AG10803 (cell line): ENCODE results near the gene SLC8A3.
A peak's percentile ranks its signal among the peaks of the same experiment; 100 is the strongest.

ENCODE experiments used
- DNase-seq: peaks from one replicate; pipeline ENCODE4 v3.0.0; 2010; ENCODE audit warnings: low read depth
- H3K4me3 ChIP-seq: 2 replicates; pipeline ENCODE4 v1.5.1; 2011; ENCODE audit warnings: mild to moderate bottlenecking, low read length, control low read depth
- TF ChIP-seq, protein P1 (sequence below): conservative IDR thresholded peaks from 2 replicates; pipeline ENCODE4 v1.5.1; 2011; ENCODE audit warnings: mild to moderate bottlenecking, low read length, control low read depth, inconsistent platforms

Gene SLC8A3

DNA sequence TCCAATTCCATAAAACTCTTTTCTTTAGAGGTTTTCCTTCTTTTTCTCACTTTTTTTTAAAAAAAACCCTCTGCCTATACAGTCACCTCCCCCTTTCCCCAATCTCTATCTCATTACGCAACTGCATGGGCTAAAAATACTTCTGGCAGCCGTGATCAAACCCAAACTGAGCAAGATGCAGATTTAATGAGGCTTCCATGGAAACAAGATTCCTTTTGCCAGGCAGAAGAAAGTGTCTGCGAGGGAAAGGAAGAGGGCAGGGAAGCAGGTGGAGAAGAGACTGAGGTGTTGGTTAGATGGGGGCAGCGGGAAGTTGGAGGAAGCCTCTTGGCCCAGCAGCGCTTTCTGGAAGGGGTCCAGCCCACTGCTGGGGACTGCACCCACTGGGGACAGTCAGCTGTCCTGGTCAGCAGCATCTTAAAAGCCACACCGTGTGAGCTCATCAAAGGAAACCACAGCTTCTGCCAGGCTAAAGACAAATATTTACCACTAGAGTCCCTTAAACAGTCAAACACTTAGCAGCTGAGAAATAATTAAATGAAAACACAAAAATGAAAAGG lies 90.4 kb downstream of the SLC8A3 start:
- TF ChIP-seq, protein P1, sequence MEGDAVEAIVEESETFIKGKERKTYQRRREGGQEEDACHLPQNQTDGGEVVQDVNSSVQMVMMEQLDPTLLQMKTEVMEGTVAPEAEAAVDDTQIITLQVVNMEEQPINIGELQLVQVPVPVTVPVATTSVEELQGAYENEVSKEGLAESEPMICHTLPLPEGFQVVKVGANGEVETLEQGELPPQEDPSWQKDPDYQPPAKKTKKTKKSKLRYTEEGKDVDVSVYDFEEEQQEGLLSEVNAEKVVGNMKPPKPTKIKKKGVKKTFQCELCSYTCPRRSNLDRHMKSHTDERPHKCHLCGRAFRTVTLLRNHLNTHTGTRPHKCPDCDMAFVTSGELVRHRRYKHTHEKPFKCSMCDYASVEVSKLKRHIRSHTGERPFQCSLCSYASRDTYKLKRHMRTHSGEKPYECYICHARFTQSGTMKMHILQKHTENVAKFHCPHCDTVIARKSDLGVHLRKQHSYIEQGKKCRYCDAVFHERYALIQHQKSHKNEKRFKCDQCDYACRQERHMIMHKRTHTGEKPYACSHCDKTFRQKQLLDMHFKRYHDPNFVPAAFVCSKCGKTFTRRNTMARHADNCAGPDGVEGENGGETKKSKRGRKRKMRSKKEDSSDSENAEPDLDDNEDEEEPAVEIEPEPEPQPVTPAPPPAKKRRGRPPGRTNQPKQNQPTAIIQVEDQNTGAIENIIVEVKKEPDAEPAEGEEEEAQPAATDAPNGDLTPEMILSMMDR, result no peak
- H3K4me3 ChIP-seq, result no peak overlapping the region
- DNase-seq, result peak; percentile 9

DNA sequence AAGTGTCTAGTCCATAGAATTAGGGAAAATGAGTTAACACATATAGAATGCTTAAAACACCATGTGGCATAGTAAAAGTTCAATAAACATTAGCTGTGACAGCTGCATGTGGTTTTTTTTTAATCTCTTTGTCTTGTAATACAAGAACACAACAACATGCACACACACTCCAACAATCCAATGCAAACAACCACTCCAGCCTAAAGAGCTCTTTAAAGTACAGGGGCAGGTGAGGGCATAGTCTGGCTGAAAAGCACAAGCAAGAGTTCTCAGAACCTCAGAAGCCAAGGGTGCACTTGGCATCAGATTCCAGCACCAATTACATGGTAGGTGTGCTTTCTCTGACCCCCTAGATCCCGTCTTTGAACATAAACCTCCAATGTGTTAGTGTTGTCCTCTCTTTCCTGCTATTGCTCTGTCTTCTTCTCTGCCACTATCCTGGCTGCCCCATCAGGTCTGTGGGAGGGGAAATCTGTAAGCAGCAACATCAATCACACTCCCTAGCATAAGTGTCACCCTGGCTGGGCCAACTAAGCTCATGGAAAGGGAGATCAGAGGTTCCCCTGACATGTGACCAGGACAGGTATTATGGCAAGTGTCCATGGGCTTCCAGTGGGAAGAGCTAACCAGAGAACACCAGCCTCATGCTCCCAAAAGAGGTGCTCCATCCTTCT lies 91.0 kb downstream of the SLC8A3 start:
- no peak overlapping the region for H3K4me3 ChIP-seq
- DNase-seq, result no peak
- TF ChIP-seq, protein P1, result no peak

DNA sequence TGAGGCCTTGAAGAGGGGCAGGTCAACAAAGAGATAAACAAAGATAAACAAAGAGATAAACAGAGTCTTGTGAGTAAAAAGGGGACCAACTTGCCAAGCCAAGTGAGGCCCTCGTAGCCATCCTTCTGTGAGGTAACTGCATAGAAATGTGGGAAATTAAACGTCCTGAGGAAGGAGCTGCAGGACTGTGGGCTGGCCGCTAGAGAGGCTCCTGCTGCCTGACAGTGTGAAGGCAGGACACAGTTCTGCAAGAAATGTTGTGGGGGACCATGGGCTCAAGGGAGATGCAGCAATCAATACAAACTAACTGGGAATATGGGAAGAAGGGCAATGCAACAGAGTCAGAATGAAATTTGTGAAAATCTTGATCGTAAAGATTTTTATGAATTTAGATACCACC lies 91.9 kb downstream of the SLC8A3 start:
- H3K4me3 ChIP-seq, result no peak overlapping the region
- TF ChIP-seq, protein P1, result peak; percentile 32
- DNase-seq, result no peak

DNA sequence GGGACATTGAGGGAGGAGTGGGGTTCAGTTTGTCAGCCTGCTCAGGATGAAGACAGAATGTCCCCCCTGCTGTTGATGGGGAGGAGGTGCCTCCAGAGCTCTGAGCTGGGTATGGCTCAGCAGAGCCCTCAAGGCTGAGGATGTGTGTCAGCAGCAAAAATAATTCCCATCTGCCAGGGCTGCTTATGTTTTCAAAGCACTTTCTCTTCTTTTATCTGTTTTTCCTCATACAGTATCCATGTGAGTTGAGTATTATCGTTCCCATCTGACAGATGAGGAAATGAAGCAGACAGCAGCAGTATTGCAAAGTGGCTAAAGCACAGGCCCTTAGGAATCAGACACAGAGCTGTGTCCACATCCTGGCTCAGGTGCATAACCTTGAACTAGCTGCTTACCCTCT lies 94.1 kb downstream of the SLC8A3 start:
- no peak for DNase-seq
- no peak overlapping the region for H3K4me3 ChIP-seq
- TF ChIP-seq, protein P1, result no peak

DNA sequence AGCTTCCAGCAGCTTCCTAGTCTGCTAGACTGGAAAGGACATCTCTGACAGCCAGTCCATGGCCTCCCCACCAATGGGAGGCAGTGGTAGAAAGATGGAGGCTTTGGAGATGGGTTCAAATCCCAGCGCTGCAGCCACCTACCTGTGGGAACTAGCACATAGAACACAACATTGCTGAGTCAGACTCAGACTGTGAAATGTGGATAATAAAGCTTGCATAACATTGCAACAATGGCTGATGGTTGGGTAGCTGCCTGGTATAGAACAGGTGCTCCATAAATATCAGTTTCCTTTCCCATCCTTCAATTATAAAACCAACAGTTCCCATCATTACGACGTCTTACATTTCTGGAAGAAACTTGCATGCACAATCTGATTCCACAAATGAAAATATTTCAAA lies 94.6 kb downstream of the SLC8A3 start:
- no peak for DNase-seq
- TF ChIP-seq, protein P1, result no peak
- H3K4me3 ChIP-seq, result no peak overlapping the region

DNA sequence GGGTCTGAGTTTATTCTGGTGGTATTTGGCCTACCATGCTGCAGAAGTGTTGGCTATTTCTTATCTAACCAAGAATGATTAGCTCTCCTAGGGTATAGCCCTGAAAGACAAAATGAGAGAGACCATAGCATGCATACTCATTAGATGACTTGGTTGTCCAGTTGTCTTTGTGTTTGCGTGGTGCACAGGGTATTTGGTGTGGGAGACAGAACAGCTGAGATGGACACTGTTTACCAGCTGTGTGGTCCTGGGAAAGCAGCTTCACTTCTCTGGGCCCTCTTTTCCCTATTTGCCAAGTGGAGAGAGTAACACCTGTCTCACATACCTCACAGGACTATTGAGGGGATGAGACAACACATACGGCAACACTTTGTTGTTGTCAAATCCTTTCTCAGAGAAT lies 95.6 kb downstream of the SLC8A3 start:
- TF ChIP-seq, protein P1, result no peak
- no peak for DNase-seq
- no peak overlapping the region for H3K4me3 ChIP-seq

DNA sequence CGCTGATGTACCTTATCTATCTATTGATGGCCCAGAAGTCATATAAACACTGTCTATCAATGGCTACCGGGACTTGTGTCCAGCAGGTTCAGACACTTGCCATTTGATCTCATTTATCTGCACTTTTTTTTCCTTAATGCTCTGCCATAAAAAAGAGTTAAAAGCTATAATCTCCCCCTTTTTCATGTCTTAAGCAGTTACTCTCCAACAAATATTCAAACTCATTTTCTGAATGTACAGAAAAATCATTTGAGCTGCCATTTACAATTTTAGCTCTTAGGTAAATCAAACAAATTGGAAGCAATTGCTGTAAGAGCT lies 101.4 kb downstream of the SLC8A3 start:
- no peak overlapping the region for H3K4me3 ChIP-seq
- TF ChIP-seq, protein P1, result no peak
- no peak for DNase-seq
